Right hindlimb (tissue), 1 donor: ENCODE results near the gene UMODL1.
"Not testable (repeated sequence)": the region's sequence is repeated elsewhere in the genome, so short reads cannot be mapped to it uniquely, and the experiment has no call there.

Source experiments
- DNase-seq: peaks from one replicate; pipeline ENCODE4 v3.0.0-alpha.2; 2018

Gene UMODL1

DNA sequence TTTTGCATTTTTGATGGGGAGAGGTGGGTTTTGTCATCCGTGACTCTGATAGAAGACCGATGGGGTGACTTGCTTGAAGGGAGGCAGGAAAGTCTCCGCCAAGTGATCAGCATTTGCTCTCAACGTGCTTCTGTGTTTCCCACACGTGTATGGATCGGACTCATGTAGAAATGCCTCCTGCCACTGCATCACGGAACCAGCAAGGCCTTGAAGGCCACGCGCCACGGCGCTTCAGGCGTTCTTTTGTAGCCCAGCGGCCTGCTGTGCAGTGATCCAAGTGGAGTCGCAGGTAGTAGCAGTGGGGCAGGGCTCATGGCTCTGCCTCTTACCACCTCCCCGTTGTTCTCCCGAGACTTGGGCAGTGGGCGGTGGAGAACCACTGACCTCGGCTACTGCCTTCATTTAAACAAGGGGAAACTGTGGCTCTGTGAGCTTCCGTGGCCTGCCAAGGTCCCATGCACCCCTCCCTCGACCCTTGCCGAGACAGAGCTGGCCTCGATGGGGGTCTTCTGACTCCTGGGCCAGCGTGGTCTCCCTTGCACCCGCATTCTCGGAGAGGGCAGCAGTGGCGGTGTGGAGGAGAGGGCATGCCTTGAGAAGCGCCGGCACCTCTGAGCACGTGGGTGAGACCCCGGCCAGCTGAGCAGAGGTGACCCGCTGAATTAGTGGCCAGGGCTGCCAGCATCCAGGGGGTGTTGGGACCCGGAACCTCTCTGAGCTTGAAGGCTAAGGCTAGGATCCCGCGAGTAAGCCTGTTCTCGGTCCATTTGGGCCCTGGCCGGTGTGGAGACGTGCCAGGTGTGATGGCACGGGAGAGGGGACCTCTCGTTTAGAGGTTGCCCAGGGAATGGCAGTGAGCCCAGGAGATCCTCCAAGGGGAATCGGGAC is 101.7 kb downstream of the UMODL1 start:
- DNase-seq: peak; percentile 10

DNA sequence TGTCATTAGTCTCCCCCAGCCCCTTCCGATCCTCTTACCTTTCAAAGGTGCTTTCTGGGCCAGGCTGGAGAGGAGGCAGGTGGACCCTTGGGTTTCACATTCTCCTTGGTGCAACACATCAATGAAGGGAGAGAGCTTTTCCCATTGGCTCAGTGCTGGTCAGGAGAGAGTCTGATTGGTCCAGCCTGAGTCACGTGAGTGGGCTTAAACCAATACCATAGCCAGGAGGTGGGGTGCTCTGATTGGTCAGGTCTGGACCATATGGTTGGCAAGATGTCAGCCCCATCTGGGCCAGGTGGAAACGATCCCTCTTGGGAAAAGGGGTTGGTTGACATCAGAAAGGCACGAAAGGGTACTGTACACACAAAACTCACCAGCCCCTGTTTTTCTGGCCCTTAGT is 103.1 kb downstream of the UMODL1 start:
- peak; percentile 4 for DNase-seq

DNA sequence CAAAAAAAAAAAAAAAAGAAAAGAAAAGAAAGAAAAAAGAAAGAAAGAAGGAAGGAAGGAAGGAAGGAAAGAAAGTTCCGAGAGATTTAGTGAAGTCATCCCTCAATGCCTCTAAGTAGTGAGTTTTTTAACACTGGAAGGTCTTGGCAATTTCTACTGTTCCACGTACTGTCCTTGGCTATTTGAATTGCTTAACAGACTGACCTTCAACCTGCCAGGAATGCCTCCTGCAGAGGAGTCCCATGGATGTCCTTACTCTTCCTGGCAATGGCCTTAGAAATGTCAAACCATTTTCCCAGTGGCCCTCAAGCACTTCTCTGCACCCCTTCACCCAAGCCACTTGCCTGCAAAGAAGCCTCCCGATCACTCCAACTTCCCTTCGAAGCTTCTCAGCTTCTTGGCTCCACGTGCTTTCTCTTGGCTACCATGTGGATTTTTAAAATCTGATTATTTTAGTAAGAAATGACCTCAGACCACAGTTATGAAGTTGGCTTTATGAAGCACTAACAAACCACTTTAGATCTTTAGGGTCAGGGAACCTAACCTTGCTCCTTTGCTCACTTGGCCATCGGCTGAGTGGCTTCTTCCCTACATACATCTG is 104.1 kb downstream of the UMODL1 start:
- peak; percentile 3 for DNase-seq

DNA sequence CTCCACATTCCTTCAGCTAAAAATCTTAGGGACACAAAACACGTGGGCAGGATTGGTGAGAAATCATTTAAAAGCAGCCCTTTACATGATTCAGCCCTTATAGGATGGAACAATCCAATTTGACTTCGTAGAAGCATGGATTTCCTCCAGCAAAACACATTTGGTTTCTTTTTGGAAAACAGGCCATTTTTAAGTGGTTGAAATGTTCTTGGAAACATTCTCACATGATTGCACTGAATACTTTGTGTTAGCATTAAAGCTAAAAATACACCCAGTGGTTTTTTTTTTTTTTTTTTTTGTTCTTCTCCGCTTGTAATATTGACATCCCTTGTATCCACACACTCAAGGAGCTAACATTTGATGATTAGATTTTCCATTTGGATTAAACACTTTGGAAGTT is 105.7 kb downstream of the UMODL1 start:
- no peak for DNase-seq

DNA sequence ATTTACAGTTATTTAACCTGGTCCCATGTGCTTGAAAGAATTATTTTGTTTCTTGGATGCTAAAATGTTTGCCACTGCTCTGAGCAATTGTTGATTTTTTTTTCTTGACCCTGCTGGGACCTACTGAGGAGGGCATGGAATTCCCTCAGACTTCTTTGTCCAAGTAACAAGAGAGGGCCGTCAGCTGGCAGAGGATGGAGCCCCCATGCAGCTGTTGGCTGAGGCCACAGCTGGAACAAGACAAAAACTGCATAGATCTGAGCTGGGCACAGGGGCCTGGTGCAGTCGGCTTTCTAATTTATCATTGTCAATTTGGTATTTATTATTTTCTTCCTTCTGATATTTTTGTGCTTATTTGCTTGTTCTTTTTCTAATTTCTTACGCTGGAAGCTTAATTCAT is 108.2 kb downstream of the UMODL1 start:
- DNase-seq: peak; percentile 73

DNA sequence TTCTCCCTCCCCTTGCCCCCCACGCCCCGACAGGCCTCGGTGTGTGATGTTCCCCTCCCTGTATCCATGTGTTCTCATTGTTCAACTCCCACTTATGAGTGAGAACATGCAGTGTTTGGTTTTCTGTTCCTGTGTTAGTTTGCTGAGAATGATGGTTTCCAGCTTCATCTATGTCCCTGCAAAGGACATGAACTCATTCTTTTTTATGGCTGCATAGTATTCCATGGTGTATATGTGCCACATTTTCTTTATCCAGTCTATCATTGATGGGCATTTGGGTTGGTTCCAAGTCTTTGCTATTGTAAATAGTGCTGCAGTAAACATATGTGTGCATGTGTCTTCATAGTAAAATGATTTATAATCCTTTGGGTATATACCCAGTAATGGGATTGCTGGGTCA is 108.9 kb downstream of the UMODL1 start:
- not testable (repeated sequence) for DNase-seq

DNA sequence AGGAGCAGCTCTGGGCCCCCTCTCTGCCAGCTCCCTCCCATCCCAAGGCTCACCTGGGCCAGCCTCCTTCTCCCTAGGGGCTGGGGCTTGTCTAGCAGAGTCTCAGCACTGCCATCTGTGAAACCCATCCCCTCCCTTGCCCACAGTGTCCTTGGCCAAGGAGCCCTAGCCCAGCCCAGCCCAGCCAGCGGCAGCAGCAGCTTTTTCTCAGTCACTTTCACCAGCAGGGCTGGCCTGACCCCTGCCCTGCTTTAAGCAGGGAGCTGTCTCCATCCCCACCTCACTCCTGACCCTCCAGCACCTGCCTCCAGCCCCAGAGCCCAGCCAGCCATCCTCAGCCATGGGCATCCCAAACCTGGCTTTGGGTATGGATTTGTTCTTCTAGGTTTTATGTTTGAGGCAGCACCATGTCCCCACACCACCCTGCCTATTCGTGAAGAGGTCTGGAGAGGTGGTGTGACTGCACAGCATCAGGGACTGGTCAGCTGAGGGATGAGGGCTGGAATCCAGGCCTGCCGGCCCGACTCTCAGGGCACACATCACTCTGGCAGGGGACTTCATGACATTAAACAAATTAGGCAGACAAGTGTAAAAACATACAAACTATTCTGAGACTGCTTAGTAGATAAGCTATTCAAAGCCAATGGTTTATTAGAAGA is 111.7 kb downstream of the UMODL1 start:
- no peak for DNase-seq

DNA sequence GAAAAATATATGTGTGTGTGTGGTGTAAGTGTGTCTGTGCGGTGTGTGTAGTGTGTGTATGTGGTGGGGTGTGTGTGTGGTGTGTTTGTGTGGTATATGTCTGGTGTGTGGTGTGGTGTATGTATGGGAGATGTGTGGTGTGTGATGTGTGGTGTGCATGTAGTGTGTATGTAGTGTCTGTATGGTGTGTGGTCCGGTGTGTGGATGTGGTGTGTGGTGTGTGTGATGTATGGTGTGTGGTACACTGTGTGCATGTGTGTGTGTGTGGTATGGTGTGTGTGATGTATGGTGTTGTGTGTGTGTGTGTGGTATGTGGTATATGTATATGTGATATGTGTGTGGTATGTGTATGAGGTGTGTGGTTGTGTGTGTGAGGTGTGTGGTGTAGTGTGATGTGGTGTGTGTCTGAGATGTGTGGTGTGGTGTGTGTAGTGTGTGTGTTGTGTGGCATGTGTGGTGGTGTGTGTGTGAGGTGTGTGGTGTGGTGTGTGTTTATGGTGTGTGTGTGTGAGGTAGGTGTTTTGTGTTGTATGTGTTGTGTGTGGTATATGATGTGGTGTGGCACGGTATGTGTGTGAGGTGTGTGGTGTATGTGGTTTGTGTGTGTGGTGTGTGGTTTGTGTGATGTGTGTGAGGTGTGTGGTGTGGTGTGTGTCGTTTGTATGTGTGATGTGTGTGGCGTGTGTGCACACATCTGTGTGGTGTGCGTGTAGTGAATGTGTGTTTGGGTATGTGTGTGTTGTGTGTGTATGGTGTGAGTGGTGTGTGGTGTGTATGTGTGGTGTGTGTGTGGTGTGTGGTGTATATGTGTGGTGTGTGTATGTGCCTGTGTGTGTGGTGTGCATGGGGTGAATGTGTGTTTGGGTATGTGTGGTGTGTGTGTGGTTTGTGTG is 112.5 kb downstream of the UMODL1 start:
- no peak for DNase-seq

DNA sequence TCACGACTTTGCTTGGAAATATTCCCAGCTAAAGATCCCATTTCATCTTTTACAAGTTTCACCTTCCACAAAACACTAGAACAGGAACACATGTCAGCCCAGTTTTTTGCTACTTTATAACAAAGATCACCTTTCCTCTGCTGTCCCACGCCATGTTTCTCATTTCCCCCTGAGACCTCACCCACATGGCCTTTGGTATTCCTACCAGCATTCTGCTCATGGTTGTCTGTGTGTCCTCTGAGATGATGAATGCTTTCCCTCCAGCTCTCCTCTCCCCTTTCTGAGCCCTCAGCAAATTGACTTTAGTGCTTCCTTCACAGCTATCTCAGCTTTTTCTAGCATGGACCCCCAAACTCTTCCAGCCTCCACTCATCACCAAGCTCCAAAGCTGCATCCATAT is 115.5 kb downstream of the UMODL1 start:
- DNase-seq: no peak

DNA sequence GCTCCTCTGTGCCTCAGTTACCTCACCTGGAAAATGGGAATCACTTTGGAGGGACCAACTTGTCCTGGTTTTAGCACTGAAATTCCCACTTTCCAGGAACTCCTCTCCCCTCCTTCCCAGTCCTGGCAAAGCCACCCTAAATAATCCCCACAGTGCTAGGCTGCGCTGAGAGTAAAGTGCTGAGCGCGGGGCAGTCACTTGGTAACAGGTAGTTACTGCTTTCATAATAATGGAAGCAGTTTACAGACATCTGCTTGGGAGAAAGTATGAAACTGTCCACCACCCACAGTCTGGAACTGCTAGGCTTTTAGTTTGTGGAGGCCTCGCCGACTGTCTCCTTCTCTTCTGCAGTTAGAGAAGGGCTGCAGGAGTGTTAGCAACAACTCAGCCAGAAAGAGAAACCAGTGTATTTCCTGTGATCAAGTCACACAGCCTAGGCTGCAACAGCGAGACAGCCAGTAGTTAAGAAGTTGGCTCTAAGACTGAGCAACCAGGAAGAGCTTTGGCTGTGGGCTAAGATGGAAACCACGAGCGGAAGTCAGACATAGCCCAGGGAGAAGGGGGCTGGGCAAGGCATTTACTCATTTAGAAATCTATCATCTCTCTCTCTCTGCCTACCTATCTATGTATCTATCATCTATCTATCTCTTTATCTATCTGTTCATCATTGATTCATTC is 117.0 kb downstream of the UMODL1 start:
- peak; percentile 60 for DNase-seq

DNA sequence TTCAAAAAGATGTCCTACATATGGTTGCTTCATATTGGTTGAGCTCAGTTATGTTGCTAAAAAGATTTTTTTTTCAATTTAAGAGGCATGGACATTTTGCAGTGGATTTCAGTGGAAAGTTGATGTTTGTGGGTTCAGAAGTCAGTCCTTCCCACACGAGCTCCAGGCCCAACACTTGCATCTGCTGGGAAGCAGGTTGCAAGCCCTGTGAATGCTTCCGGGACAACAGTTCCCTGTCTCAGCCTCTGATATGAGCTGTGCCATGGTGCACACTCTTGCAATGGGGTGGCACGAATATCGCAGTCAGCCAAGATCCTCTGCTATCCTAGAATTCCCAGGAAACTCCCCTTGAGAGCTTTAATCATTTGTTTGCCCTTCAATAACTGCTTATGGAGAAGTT is 117.5 kb downstream of the UMODL1 start:
- no peak for DNase-seq

DNA sequence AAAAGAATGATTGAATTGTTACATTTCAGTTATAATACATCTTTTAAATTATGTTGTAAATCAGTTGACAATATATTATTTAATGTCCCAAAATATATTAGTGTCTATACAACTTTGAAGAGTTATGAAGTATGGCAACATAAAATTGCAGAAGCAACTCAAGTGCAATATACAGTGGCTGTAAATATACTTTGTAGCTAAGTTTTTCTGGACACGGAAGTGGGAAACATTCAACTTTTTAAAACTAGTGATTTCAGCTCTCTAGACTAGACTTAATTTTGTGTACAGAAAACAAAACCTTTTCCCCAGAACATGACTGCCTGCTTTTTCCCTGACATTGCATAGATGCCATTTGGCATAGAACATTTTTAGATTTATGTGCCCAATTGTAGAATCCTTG is 118.3 kb downstream of the UMODL1 start:
- no peak for DNase-seq

DNA sequence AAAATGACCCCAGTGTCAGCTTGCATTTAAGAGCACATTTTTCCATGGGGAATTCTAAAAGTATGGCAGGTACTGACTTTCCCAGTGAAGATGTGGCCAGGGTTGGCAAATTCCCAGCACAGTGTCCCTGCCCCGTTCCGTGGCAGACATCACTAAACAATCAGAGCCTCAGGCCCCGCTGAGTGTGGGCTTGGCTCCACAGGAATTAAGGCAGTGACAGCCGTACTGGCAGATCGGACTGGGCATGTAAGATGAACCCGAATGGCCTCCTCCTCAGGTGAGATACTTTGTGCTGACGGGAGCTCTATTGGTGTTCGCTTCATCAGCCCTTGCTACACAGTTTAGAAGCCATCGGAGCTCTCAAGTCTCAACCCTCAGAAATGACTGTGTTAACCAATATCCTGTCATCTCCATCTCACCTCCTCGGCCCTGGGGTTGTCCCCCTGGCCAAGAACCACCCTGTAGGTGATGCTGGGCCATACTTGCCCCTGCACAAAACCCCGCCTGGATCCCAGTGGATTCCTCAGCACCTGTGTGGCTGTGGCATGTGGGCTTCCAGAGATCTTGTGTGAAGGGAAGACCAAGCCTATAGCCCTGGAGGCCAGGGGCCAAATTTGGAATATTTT is 118.9 kb downstream of the UMODL1 start:
- DNase-seq: no peak

DNA sequence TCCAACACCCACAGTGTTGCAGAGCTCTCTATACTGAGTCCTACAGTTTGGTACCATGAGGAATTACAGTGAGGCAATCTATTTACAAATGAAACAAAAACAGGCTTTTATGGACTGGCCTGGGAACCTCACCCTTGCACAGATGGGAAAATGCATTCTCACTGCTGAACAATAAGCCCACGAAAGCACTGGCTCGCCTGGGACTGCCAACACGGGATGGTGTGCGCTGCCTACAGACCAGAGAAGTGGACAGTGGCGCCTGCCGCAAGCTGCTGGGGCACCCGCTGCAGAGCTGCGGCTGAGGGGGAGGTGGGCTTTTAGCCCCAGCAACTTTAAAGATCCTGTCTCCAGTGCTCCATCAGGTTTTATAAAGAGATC is 119.4 kb downstream of the UMODL1 start:
- DNase-seq: no peak

DNA sequence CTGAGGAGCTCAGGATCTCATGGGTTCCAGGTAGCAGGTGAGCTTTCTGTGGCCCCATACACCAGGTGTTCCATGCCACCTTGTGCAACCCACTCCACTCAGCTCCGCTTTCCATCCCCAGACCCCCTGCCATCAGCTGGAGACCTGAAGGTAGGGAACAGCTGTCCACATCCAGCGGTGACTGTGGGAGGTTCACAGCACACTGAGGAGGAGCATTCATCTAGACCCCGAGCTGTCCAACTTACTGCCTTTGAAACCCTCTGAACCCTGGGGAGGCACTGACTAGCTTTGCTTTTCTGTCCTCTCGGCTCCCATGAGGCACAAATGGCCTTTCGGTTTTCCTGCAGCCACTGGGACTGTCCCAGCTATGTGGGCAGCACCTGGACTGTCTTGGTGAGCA is 119.9 kb downstream of the UMODL1 start:
- DNase-seq: no peak

DNA sequence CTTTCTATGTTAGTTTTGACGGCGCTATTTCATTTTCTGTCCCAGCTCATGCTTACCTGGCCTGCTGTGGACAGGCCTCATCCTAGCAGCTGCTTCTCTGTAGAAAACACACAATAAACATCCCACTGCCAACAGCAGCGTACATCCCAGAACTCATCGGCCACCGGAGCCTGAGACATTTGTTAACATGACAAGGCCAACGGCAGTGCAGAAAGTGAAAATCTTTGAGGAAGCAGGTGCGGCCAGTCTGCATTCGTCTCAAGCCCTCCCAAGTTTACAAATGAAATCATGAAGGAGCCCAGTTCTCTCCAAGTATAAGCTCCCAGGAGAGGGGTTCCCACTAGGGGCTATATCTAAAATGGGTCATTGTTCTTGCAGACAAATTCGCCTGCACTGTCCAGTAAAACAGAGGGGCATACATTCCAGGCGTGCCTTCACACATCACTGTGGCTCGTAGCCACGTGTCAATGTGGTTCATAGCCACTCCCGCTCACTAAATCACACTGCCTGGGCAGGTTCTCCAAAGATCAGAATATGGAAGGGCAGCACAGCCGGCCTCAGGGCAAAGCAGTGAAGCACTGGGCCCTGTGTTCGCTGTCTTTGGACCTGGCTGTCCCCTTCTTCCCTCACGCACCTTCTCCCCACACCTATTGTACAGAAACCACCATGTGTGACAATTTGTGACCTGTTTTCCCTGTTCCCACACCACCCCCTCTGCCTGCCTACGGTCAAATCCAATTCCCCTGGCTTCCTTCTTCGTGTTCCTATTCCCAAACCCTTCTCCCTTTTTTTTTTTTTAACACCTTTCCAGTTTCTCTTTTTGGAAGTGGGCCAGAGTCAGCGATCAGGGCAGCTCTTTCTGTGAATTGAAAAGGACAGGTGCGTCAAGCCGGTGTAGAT is 120.8 kb downstream of the UMODL1 start:
- DNase-seq: no peak
